H54 (cell line): ENCODE results near the gene MAMSTR.
A peak's percentile ranks its signal among the peaks of the same experiment; 100 is the strongest.
"Not testable (repeated sequence)": the region's sequence is repeated elsewhere in the genome, so short reads cannot be mapped to it uniquely, and the experiment has no call there.

Source experiments
- DNase-seq: peaks from one replicate; pipeline ENCODE4 v3.0.0; 2011; ENCODE audit warnings: low spot score, mixed read lengths; ENCODE audit not compliant: insufficient read length
- FAIRE-seq: peaks from 3 replicates; lab custom pipeline; 2011; peaks lifted over from hg19 to GRCh38; lab: Jason Lieb, UNC
- POLR2A ChIP-seq: IDR thresholded peaks from 2 replicates; pipeline ENCODE4 v1.6.1; 2011; ENCODE audit warnings: low read depth, mild to moderate bottlenecking, low read length

MAMSTR gene

DNA sequence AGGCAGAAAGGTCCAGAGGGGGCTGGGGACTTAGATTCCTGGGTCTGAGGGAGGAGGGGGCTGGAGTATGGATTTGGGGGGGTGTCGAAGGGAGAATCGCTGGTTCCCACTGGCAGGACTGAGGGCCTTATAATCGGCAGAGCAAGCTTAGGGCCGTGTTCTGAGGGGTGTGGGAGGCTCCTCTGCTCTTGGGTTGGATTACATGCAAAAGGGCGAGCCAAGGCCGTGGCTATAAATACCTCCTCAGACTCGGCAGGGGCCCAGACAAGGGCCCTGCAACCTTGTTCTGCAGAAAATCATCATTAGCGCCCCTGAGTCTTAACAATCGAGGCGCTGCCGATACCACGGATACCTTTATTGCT lies 707 bp upstream of the MAMSTR start:
- DNase-seq: no peak
- no peak for FAIRE-seq
- no peak for TF ChIP-seq POLR2A

DNA sequence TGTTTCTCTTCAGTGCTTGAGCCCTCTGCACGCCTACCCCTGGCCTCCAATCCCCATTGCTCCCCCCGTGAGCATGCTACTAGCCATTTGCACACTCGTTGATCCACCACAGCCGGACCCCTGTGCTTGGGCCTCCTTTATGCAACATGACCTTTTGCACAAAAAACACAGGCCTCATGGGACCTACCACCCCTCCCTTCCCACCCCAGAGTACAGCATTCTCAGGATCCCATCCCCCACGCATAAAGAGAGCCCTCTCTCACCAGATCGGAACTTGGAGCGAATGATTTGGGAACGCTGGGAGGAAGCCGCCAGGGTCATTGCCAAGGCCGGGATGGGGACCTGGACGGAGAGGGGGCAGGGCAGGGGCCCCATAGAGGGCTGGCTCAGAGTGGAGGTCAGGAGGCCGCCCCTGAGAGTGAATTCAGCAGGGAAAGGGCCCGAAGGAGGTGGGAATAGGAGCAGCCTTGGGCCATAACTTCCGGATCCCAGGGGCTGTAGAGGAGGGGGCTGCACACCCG lies 754 bp downstream of the MAMSTR start:
- no peak for TF ChIP-seq POLR2A
- no peak for FAIRE-seq

DNA sequence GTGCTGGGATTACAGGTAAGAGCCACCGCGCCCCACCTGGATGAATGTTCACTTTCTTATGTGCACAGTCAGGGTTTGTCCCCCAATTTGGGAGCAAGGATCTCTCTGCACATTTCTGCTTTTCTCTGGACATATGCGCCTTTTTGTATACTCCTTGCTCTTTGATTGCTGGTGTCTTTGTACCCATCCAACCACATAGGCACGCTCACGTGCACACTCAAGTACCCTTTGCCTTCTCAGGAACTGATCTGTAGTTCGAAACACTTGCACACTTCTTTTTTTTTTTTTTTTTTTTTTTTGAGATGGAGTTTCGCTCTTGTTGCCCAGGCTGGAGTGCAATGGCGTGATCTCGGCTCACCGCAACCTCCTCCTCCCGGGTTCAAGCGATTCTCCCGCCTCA lies 1.4 kb downstream of the MAMSTR start:
- DNase-seq, FAIRE-seq: not testable (repeated sequence)

More for the DNA sequence above, 754 bp downstream of the MAMSTR start:
- DNase-seq: no peak

DNA sequence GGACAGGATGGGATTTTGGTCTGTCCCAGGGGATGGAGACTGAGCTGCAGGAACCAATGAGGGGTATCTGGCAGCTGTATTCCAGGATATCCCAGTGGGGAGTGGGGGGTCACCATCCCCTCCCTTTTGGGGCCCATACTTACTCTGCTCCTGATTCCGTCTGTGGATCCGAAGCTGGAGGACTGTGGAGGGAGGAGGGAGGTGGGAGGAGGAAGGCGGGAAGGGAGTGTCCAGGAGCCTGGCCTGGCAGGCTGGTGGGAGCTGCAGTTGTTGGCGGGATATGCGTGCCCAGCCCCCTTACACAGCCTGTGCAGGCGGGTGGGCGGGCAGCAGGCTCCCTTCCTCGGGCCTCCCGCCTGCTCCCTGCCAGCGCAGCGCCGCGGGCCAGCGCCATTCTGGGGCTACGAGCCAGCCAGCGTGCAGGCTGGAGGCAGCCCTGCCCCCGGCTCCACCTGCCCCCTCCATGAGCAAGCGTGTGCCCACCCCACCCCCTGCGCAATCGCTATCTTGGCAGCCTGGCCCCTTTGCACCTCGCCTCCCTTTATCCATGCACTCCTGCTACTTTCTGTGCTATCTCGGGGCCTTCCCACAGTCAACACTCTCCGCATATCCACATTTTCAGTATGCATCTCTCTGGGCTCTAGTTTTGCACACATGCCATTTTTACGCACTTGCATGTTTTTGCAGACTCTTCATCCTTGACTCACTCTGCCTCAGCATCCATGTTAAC lies 2.8 kb downstream of the MAMSTR start:
- 0 out of 2 replicates have a peak, but pooled peaks have one; percentile 10 for TF ChIP-seq POLR2A
- DNase-seq (no peak), FAIRE-seq (no peak)

DNA sequence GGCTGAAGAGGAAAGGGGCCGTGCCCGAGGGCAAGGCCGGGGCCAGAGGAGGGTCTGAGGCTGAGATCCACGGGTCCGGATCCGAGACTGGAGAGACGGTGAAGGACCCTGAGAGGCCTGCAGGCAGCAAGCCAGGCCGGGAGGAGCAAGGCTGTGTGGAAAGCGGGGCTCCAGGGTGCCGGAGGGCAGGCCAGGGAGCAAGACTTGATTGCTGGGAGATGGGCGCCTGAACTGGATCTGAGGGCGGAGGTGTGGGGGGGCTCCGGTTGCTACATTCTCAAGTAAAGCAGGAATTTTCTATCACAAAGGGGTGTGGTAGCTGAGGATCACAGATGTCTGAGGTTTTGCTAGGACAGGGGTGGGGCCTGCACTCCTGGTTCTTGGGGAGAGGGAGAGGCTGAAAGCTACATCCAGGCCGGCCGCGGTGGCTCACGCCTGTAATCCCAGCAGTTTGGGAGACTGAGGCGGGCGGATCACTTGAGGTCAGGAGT lies 3.8 kb downstream of the MAMSTR start:
- no peak for TF ChIP-seq POLR2A
- FAIRE-seq: no peak

DNA sequence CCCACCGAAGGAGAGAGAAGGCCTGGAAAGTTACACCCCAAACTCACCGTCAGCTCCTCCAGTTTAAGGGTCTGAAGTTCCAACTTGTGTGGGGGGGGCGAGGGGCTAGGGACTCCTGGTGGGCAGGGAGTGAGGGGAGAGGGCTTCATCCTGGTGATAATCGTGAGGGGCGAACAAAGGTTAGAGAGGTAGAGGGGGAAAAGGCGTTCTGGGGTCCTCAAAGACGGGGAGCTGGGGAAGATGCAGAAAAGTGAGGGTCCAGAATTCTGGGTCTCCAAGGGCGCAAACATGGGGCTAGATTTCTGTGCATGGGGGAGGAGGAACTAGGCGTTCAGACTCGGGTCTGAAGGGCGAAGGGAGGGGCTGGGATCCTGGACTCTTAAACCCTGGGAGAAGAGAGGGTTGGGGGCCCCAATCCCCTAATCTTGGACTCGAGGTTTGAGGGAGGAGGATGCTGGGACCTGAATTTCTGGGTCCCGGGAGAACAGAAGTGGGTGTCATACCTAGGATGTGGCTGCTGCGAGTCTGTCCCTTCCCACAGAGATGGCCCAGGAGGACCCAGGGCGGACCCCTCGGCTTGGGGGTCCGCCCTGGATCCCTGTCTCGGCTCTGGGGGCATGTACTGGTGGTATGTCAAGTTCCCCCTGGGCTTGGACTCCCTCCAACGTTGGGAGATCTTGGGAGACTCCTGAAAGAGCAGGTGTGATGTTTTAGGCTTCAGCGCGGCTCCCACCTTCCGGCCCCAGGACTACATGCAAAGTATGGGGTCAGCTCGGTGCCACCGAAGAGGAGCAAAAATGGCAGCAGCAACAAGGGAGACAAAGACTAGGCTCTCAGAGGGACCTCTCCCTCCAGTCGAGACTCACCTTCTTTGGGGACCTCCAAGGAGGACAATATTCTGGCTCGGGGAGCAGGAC lies 4.5 kb downstream of the MAMSTR start:
- FAIRE-seq (no peak), DNase-seq (no peak)
- no peak for TF ChIP-seq POLR2A

More for the DNA sequence above, 3.8 kb downstream of the MAMSTR start:
- DNase-seq: no peak

DNA sequence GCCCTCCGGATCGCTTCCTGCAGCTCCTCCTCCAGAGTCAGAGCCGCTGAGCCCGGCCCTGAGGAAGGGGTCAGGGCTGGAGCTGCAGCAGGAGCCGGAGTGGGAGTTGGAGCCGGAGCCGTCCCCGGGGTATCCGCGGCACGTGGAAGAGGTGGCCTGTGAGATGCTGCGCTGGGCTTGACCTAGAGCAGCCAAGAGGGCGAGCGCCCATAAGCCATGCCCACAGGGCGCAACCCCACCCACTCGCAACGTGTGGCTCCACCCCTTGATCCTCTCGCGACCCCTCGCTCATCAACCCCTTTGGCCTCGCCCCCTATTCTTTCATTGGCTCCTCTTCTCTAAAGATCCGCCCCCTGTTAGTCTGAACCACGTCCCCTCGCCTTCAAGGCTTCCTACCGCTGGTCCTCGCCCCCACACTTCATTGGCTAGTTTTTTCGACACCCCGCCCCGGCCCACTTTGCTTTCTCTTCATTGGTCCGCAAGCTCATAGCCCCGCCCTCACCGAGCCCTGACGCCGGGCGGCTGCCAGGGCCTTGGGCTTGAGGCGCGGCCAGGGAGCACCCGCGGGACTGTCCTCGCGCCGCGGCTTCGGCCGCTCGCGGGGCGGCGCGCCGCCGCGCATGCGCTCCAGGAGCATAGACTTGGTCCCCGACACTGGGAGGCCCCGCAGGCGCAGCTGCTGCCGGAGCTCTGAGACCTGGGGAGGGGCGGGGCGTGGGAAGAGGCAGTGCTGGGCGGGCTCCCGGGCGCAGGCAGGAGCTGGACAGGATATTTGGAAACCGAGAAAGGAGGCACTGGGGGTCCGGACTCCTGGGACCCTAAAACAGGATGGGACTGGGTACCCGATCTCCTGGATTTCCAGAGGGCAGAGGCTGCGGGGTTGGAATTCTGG lies 5.4 kb downstream of the MAMSTR start:
- TF ChIP-seq POLR2A: peak; percentile 44; the same call in 1 of the 2 replicates
- peak; percentile 86 for FAIRE-seq
- DNase-seq: peak; percentile 93

DNA sequence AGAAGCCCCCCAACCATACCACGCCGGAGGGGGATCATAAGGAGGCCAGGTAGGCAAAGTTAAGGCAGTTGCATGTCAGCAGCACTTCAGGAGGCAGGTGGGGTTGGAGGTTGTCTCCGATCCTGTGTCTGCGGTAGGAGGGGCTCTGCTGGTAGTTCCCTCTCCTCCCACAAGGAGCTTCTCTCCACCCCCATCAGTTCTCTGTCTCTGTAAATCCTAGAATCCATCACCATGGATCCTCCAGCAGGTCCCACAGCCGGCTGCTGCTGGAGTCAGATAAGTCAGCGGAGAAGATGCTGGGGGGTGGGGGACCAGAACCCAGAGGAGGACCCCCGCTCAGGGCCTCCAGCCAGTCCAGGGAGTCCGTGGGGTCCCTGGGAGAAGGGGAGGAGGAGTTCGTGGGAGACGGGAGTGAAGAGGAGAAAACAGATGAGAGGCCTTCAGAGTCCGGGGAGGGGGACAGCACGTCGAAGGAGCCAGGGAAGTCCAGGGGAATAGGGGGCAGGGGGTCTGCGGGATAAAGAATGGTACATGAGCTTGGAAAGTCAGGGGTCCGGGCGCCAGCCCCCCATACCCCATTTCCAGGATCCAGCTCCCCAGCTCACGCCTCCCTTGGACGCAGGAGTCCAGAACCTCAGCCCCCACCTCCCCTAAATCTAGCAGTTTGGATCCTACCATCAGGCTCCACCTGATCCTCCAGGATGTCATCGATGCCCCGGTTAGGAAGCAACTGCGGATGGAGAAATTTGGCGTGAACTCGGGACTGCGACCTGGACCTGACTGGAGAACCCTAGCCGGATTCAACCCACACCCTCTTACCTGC lies 6.3 kb downstream of the MAMSTR start:
- DNase-seq (no peak), FAIRE-seq (no peak)
- no peak for TF ChIP-seq POLR2A

DNA sequence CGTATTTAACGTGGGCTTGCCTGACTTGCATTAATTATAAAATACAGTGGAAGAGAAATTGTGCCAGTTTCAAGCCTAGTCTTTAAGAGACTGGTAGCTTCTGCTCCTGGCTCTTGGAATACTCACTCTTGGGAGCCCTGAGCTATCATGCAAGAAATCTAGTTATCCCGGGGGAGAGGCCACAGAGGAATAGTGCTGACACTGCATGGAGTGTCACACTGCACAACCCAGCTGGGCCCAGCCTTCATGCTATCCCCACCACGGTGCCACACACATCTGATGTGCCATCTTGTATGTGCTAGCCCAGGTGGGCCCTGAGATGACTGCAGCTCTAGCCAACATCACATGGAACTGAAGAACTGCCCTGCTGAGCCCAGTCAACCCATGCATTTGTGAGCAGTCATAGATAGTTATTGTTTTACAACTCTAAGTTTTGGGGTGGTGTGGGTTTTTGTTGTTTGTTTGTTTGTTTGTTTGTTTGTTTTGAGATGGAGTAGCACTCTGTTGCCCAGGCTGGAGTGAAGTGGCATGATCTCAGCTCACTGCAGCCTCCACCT lies 8.3 kb downstream of the MAMSTR start:
- TF ChIP-seq POLR2A: no peak
- FAIRE-seq: no peak
- no peak for DNase-seq

DNA sequence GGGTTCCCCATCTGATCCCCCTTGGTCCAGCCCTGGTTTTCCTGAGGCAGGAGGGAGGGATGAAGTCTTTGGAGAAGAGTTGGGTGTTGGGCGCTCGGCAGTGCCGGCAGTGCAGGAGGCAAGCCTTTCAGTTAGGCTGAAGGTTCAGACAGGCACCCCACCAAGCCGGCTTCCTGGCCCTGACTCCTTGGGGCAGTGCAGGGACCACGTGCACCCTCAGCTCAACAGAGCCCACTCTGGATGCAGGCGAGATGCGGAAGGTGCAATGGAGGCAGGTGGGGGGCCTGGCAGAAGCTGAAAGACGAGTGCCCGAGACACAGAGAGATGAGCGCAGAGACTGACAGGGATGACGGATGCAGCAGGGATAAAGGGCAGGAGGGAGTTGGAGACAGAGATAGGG lies 11.1 kb downstream of the MAMSTR start:
- DNase-seq (no peak), FAIRE-seq (no peak)
- no peak for TF ChIP-seq POLR2A

DNA sequence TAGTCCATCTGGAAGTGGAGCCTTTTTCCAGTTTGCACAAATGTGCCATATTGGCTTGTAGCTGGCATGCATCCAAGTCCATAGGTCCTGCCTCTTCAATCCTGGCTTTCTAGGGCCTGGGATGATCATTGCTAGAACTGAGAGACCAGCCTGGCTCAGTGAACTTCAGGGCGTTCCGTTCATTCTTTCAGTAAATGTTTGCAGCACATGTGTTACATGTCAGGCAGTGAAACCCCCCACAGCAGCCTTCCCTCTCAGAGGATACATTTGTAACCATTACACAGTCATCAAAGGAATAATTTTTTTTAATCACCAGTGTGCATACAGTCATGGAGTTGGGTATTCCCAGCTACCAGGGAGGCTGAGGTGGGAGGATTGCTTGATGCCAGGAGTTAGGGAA lies 14.1 kb downstream of the MAMSTR start:
- DNase-seq: no peak
- no peak for FAIRE-seq
- no peak for TF ChIP-seq POLR2A

DNA sequence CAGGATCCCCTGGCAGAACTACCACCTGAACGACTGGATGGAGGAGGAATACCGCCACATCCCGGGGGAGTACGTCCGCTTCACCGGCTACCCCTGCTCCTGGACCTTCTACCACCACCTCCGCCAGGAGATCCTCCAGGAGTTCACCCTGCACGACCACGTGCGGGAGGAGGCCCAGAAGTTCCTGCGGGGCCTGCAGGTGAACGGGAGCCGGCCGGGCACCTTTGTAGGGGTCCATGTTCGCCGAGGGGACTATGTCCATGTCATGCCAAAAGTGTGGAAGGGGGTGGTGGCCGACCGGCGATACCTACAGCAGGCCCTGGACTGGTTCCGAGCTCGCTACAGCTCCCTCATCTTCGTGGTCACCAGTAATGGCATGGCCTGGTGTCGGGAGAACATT lies 16.2 kb downstream of the MAMSTR start:
- no peak for TF ChIP-seq POLR2A
- no peak for DNase-seq
- FAIRE-seq: no peak
